ENCODE data around the gene CST9. TPM values are rescaled to one million over a fixed set of nuclear protein-coding genes. Genes with fewer than 3 reads are reported as not detected.

CST9 gene
- total and polyA plus RNA-seq, 2 of the 13 experiments (the other 11 are each of a cell fraction or from before 2014, with no cell fraction given): 0.07 TPM; not detected in 1

DNA sequence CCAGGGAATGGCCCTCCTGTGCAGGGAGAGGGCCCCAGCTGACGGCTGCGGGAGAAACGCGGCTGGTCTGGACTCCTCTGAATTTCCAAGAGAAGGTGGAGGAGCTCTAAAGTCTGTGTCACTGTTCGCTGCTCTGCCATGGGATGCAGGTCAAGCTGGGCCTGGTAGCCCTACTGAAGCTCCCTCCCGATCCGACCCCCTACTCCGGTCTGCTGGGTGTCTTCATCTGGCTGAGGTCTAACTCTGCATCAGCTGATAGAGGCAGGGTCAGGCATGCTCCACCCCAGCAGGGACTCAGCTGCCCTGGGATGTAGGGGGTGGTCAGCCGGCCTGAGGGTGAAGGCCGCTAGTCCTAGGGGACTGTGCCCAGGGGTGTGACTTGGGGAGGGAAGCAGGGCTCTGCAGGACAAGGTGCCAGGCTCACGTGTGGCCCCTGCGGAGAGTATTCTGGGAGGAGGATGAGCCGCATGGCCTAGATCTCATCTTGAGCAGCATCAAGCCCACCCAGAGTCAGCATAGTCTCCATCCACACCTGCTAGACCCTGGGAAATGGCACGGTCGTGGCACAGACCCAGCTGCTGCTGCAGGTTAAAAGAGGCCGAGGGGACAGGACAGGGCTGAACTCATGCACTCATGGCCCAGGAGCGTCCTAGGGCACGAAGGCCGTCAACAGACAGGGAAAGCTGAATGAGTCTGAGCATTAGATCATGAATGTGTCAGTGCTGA, 30.6 kb upstream of the CST9 start (continued):
- TF ChIP-seq ZNF44 (CRISPR knock-in tag; IDR thresholded peaks at IDR 0.05): 0 out of 2 replicates have a peak, but pooled peaks have one; percentile 61
- TF ChIP-seq ZNF547 (CRISPR knock-in tag; IDR thresholded peaks at IDR 0.05): 0 out of 2 replicates have a peak, but pooled peaks have one; percentile 15
- no peak for TF ChIP-seq HNF4G (IDR thresholded peaks at IDR 0.05; ENCODE audit: borderline replicate concordance, low read depth, low read length)
- TF ChIP-seq HNF4G (CRISPR knock-in tag; IDR thresholded peaks at IDR 0.05; ENCODE audit: borderline replicate concordance, low read depth): 0 out of 2 replicates have a peak, but pooled peaks have one; percentile 56
- TF ChIP-seq ZNF629 (CRISPR knock-in tag; conservative IDR thresholded peaks at IDR 0.05): 0 out of 2 replicates have a peak, but pooled peaks have one; percentile 10
- 0 out of 2 replicates have a peak, but pooled peaks have one; percentile 26 for TF ChIP-seq PAF1 (CRISPR knock-in tag; IDR thresholded peaks at IDR 0.05)
- no peak for TF ChIP-seq ZNF414 (CRISPR knock-in tag; IDR thresholded peaks at IDR 0.05)
- TF ChIP-seq BRF2 (CRISPR knock-in tag; IDR thresholded peaks at IDR 0.05): 0 out of 2 replicates have a peak, but pooled peaks have one; percentile 37
- TF ChIP-seq SNAPC2 (CRISPR knock-in tag; IDR thresholded peaks at IDR 0.05): peak; percentile 78; the same call in 1 of the 2 replicates
- peak; percentile 32; the same call in 1 of the 2 replicates for TF ChIP-seq ZBTB38 (CRISPR knock-in tag; IDR thresholded peaks at IDR 0.05)
- TF ChIP-seq RERE (CRISPR knock-in tag; IDR thresholded peaks at IDR 0.05; ENCODE audit: low read depth): no peak
- TF ChIP-seq IRF2 (CRISPR knock-in tag; IDR thresholded peaks at IDR 0.05): 0 out of 2 replicates have a peak, but pooled peaks have one; percentile 14
- peak; percentile 30; the same call in 1 of the 2 replicates for TF ChIP-seq ZNF280B (CRISPR knock-in tag; IDR thresholded peaks at IDR 0.05; ENCODE audit: borderline replicate concordance)
- no peak for TF ChIP-seq TEAD3 (CRISPR knock-in tag; optimal IDR thresholded peaks at IDR 0.05; ENCODE audit: borderline replicate concordance)
- no peak for TF ChIP-seq NONO (IDR thresholded peaks at IDR 0.05)
- TF ChIP-seq NONO (CRISPR knock-in tag; conservative IDR thresholded peaks at IDR 0.05): 0 out of 2 replicates have a peak, but pooled peaks have one; percentile 45
- no peak for TF ChIP-seq ZEB1 (IDR thresholded peaks at IDR 0.05; ENCODE audit: insufficient replicate concordance, low read depth)
- no peak for TF ChIP-seq AHR (CRISPR knock-in tag; IDR thresholded peaks at IDR 0.05)
- 0 out of 2 replicates have a peak, but pooled peaks have one; percentile 33 for TF ChIP-seq ZMYM4 (CRISPR knock-in tag; IDR thresholded peaks at IDR 0.05)
- peak; percentile 4; the same call in 1 of the 2 replicates for TF ChIP-seq KMT2A (CRISPR knock-in tag; IDR thresholded peaks at IDR 0.05)

All from HepG2 (cell line).